A673 (cell line): ENCODE data around the gene SPATA6L. TPM values are rescaled to one million over a fixed set of nuclear protein-coding genes. Genes with fewer than 3 reads are reported as not detected.

Experiments
- BruUV-seq: library from RNA; stranded (reverse); fragments of 400-500 nt; replicated peaks from 2 replicates; lab custom pipeline; 2021; lab: Mats Ljungman, UMichigan
- CTCF ChIA-PET: fragments of 300-600 bp; sonication (Branson Sonifier 250); formaldehyde crosslinking; loops from one replicate; lab custom pipeline; 2022; ENCODE audit warnings: antibody characterized with exemption; lab: Charles Lee
- POLR2A ChIA-PET: fragments of 300-600 bp; sonication (Branson Sonifier 250); formaldehyde crosslinking; loops from one replicate; lab custom pipeline; 2022; ENCODE audit warnings: antibody characterized with exemption; ENCODE audit not compliant: low non-redundant PET; lab: Charles Lee
- DNase-seq: peaks from one replicate; pipeline ENCODE4 v3.0.0-alpha.2; 2015; ENCODE audit warnings: low spot score
- H3K27ac ChIP-seq: fragments of 200-600 bp; sonication (generic); 2 replicates; pipeline ENCODE4 v1.5.1; 2016; ENCODE audit warnings: mixed run types, low read depth, mild to moderate bottlenecking, mixed read lengths, antibody characterized with exemption, low read length; ENCODE audit not compliant: poor library complexity, severe bottlenecking
- H3K27me3 ChIP-seq: fragments of 200-600 bp; sonication (generic); replicated peaks from 2 replicates; pipeline ENCODE4 v1.6.1; 2017; ENCODE audit warnings: mixed run types, low read depth, mild to moderate bottlenecking, mixed read lengths, antibody characterized with exemption, low read length; ENCODE audit not compliant: insufficient read depth, poor library complexity
- H3K36me3 ChIP-seq: fragments of 200-600 bp; sonication (generic); 2 replicates; pipeline ENCODE4 v1.6.1; 2016; ENCODE audit warnings: mixed run types, mild to moderate bottlenecking, mixed read lengths, antibody characterized with exemption, low read length; ENCODE audit not compliant: insufficient read depth, poor library complexity, severe bottlenecking
- H3K4me1 ChIP-seq: fragments of 200-600 bp; sonication (generic); 2 replicates; pipeline ENCODE4 v1.6.1; 2017; ENCODE audit warnings: mixed run types, mild to moderate bottlenecking, mixed read lengths, antibody characterized with exemption, low read length; ENCODE audit not compliant: insufficient read depth, poor library complexity, severe bottlenecking
- H3K4me3 ChIP-seq: fragments of 200-600 bp; sonication (generic); 2 replicates; pipeline ENCODE4 v1.5.1; 2016; ENCODE audit warnings: low read depth, mixed run types, mild to moderate bottlenecking, mixed read lengths, low read length; ENCODE audit not compliant: poor library complexity, severe bottlenecking
- H3K9me3 ChIP-seq: fragments of 200-600 bp; sonication (generic); 2 replicates; pipeline ENCODE4 v1.6.1; 2016; ENCODE audit warnings: mixed run types, low read depth, mild to moderate bottlenecking, mixed read lengths, antibody characterized with exemption, low read length; ENCODE audit not compliant: poor library complexity, severe bottlenecking
- CTCF ChIP-seq: fragments of 300-800, 200-600 bp; sonication (generic); conservative IDR thresholded peaks from 2 replicates; pipeline ENCODE4 v1.5.1; 2017; ENCODE audit warnings: low read depth, mild to moderate bottlenecking, antibody characterized with exemption, low read length, moderate library complexity, mixed read lengths
- EZH2 ChIP-seq: fragments of 200-600 bp; sonication (generic); IDR thresholded peaks from 2 replicates; pipeline ENCODE4 v1.6.1; 2017; ENCODE audit warnings: borderline replicate concordance, low read depth, mild to moderate bottlenecking, mixed read lengths, antibody characterized with exemption, low read length; ENCODE audit not compliant: poor library complexity, severe bottlenecking
- intact Hi-C: fragments of 100-400 bp; cut with micrococcal nuclease; formaldehyde crosslinking; loops from one replicate; pipeline ENCODE4 v1.10.0; 2022; ENCODE audit not compliant: unreplicated experiment
- total RNA-seq: library from RNA; stranded (reverse); gene quantifications from 2 replicates; pipeline ENCODE4 v1.2.3, GENCODE V29; 2021

Gene SPATA6L
- total RNA-seq, 1 experiment from 2014 or later = 21.2 TPM

GRCh38 chr9:4594545-4594944, 71.7 kb downstream of the SPATA6L start:
- H3K4me3 ChIP-seq = no peak overlapping the region
- H3K4me1 ChIP-seq = peaks cover 5% of the 10 kb centered on the region
- no peak for DNase-seq
- H3K9me3 ChIP-seq = no peaks in the 10 kb centered on the region
- ChIA-PET POLR2A (no interaction called here), CTCF (interaction anchor here (0.5 kb wide), 1 partner anchor 1010 kb away, joined by 3 read pairs; no protein-coding TSS in a partner anchor)
- TF ChIP-seq CTCF (no peak), EZH2 (no peak)
- no peaks in the 10 kb centered on the region for H3K27me3 ChIP-seq
- BruUV-seq = no TSS peak
- intact Hi-C loops = no loop called here
- peaks cover 15% of the 10 kb centered on the region for H3K36me3 ChIP-seq
- no peak overlapping the region for H3K27ac ChIP-seq

GRCh38 chr9:4592886-4593285, 73.4 kb downstream of the SPATA6L start:
- TF ChIP-seq CTCF (no peak), EZH2 (no peak)
- POLR2A ChIA-PET = interaction anchor here (0.6 kb wide), 1 partner anchor 47 kb away, joined by 5 read pairs; no protein-coding TSS in a partner anchor

GRCh38 chr9:4592295-4592694, 74.0 kb downstream of the SPATA6L start:
- no TSS peak for BruUV-seq
- ChIA-PET CTCF (no interaction called here), POLR2A (no interaction called here)
- TF ChIP-seq EZH2 (no peak), CTCF (no peak)
- intact Hi-C loops = no loop called here
- Histone ChIP-seq H3K4me1 (no peaks in the 10 kb centered on the region), H3K27me3 (no peaks in the 10 kb centered on the region), H3K36me3 (peaks cover 14% of the 10 kb centered on the region), H3K27ac (no peak overlapping the region), H3K9me3 (no peaks in the 10 kb centered on the region), H3K4me3 (no peak overlapping the region)
- DNase-seq = no peak

More at GRCh38 chr9:4592886-4593285, 73.4 kb downstream of the SPATA6L start:
- Histone ChIP-seq H3K27me3 (no peaks in the 10 kb centered on the region), H3K4me3 (no peak overlapping the region), H3K4me1 (peaks cover 2% of the 10 kb centered on the region), H3K36me3 (peaks cover 14% of the 10 kb centered on the region), H3K27ac (no peak overlapping the region), H3K9me3 (no peaks in the 10 kb centered on the region)
- CTCF ChIA-PET = no interaction called here
- no peak for DNase-seq
- intact Hi-C loops = no loop called here
- BruUV-seq = no TSS peak
